H1 (cell line): Measurements from ENCODE around the gene SNX20. TPM values are rescaled to one million over a fixed set of nuclear protein-coding genes. Genes with fewer than 3 reads are reported as not detected.

Experiments
- BCL11A ChIP-seq, 2 experiments: IDR thresholded peaks; one replicate each; pipeline ENCODE4 v1.6.1; 2011; ENCODE audit warnings: low read depth in 2 of 2, low read length in 2 of 2, mild to moderate bottlenecking in 2 of 2
- BRCA1 ChIP-seq: IDR thresholded peaks from 2 replicates; pipeline ENCODE4 v1.6.1; 2012; ENCODE audit warnings: low read depth, low read length, improper control_type of control experiment
- CBX5 ChIP-seq: fragments of 300-800, 300-1000 bp; sonication (generic); IDR thresholded peaks from 2 replicates; pipeline ENCODE4 v1.7.1; 2016; ENCODE audit warnings: antibody characterized with exemption, low read length, low read depth
- CEBPB ChIP-seq: IDR thresholded peaks from 2 replicates; pipeline ENCODE4 v1.6.1; 2012; ENCODE audit warnings: low read depth, low read length
- CHD2 ChIP-seq: IDR thresholded peaks from 2 replicates; pipeline ENCODE4 v1.6.1; 2012; ENCODE audit warnings: low read length, improper control_type of control experiment
- CTCF ChIP-seq, 3 experiments: IDR thresholded peaks; 1 replicate in 2 of 3; 2 replicates in 1 of 3; pipeline versions ENCODE4 v1.5.1 to v1.6.1; 2011; ENCODE audit warnings: low read length in 3 of 3, mild to moderate bottlenecking in 3 of 3, inconsistent platforms in 2 of 3, low read depth in 1 of 3, moderate library complexity in 1 of 3; ENCODE audit not compliant: insufficient read depth in 1 of 3; ENCODE audit errors: control extremely low read depth in 1 of 3
- EP300 ChIP-seq, 2 experiments: IDR thresholded peaks; 1 replicate in 1 of 2; 2 replicates in 1 of 2; pipeline ENCODE4 v1.6.1; 2011 to 2012; ENCODE audit warnings: low read depth in 2 of 2, low read length in 2 of 2, mild to moderate bottlenecking in 2 of 2, borderline replicate concordance in 1 of 2, inconsistent platforms in 1 of 2, moderate library complexity in 1 of 2
- GABPA ChIP-seq: IDR thresholded peaks from 2 replicates; pipeline ENCODE4 v1.6.1; 2011; ENCODE audit warnings: mild to moderate bottlenecking, low read length, moderate library complexity, borderline replicate concordance; ENCODE audit not compliant: insufficient read depth
- GTF2F1 ChIP-seq: IDR thresholded peaks from 2 replicates; pipeline ENCODE4 v1.6.1; 2012; ENCODE audit warnings: low read depth, low read length, improper control_type of control experiment, borderline replicate concordance
- HDAC6 ChIP-seq: IDR thresholded peaks from one replicate; pipeline ENCODE4 v1.7.1; 2012; ENCODE audit warnings: low read depth, mild to moderate bottlenecking, inconsistent platforms, low read length, moderate library complexity
- JUND ChIP-seq: IDR thresholded peaks from 2 replicates; pipeline ENCODE4 v1.6.1; 2011; ENCODE audit warnings: mild to moderate bottlenecking, improper control_type of control experiment, low read length
- MAX ChIP-seq: IDR thresholded peaks from 2 replicates; pipeline ENCODE4 v1.6.1; 2012; ENCODE audit warnings: inconsistent platforms
- POLR2A ChIP-seq, 2 experiments: IDR thresholded peaks; 1 replicate in 1 of 2; 2 replicates in 1 of 2; pipeline ENCODE4 v1.6.1; 2011; ENCODE audit warnings: low read depth in 2 of 2, low read length in 2 of 2, mild to moderate bottlenecking in 2 of 2; ENCODE audit errors: control extremely low read depth in 1 of 2
- RAD21 ChIP-seq, 2 experiments: IDR thresholded peaks in 1 of 2; conservative IDR thresholded peaks in 1 of 2; 2 replicates each; pipeline ENCODE4 v1.6.1; 2011; ENCODE audit warnings: low read depth in 2 of 2, low read length in 2 of 2, improper control_type of control experiment in 1 of 2, inconsistent platforms in 1 of 2, mild to moderate bottlenecking in 1 of 2, moderate library complexity in 1 of 2
- RXRA ChIP-seq: IDR thresholded peaks from 2 replicates; pipeline ENCODE4 v1.6.1; 2011; ENCODE audit warnings: low read depth, mild to moderate bottlenecking, low read length, moderate library complexity; ENCODE audit not compliant: insufficient read depth
- SAP30 ChIP-seq: fragments of 300-600 bp; sonication (generic); IDR thresholded peaks from 2 replicates; pipeline ENCODE4 v1.7.1; 2012; ENCODE audit warnings: low read length, moderate library complexity, mild to moderate bottlenecking, inconsistent platforms; ENCODE audit not compliant: insufficient read depth, insufficient replicate concordance
- SIRT6 ChIP-seq: IDR thresholded peaks from one replicate; pipeline ENCODE4 v1.7.1; 2012; ENCODE audit warnings: low read length, inconsistent platforms
- SP2 ChIP-seq: IDR thresholded peaks from 2 replicates; pipeline ENCODE4 v1.6.1; 2012; ENCODE audit warnings: mild to moderate bottlenecking, low read length, inconsistent platforms
- SRF ChIP-seq: IDR thresholded peaks from 2 replicates; pipeline ENCODE4 v1.6.1; 2011; ENCODE audit warnings: mild to moderate bottlenecking, low read depth, low read length, moderate library complexity
- SUZ12 ChIP-seq: fragments of 200-600 bp; sonication (generic); IDR thresholded peaks from 2 replicates; pipeline ENCODE4 v1.6.1; 2012; ENCODE audit warnings: mild to moderate bottlenecking, inconsistent platforms, low read length, moderate library complexity, mixed read lengths
- TBP ChIP-seq: IDR thresholded peaks from 2 replicates; pipeline ENCODE4 v1.6.1; 2011; ENCODE audit warnings: low read depth, low read length, improper control_type of control experiment
- TEAD4 ChIP-seq: IDR thresholded peaks from 2 replicates; pipeline ENCODE4 v1.6.1; 2012; ENCODE audit warnings: low read depth, low read length, inconsistent platforms, mixed read lengths
- polyA plus RNA-seq, 7 experiments: library from polyadenylated mRNA; depleted of rRNA in 3 of 7; stranded (reverse) in 5 of 7; unstranded in 2 of 7; fragments of >200 nt in 5 of 7; fragments of 200-250 nt in 2 of 7; gene quantifications; 1 replicate in 5 of 7; 2 replicates in 1 of 7; 4 replicates in 1 of 7; pipeline versions ENCODE4 v1.2.1 to v1.2.3, GENCODE V29; 2011 to 2013; ENCODE audit warnings: missing spikeins in 2 of 7, mixed read lengths in 2 of 7
- total RNA-seq: library from RNA; stranded (reverse); fragmentation: NEBNext Ultra II Directional; extraction: Animal tissue kit (Norgen Biotek cat#: 25700); gene quantifications from 2 replicates; pipeline ENCODE4 v1.2.1, GENCODE V29; 2021

Gene SNX20
- total and polyA plus RNA-seq, 2 of the 8 experiments (the other 6 are each of a cell fraction or from before 2014, with no cell fraction given): not detected

- TF ChIP-seq EP300 (IDR thresholded peaks at IDR 0.05; ENCODE audit: borderline replicate concordance in 1 of 2, low read depth in 2 of 2, low read length in 2 of 2) (no peak; a peak in 1 of 3 replicates), HDAC6 (no peak), SUZ12 (no peak), RXRA (no peak), SAP30 (no peak), GABPA (no peak), BRCA1 (no peak), POLR2A (IDR thresholded peaks at IDR 0.05; ENCODE audit: control extremely low read depth in 1 of 2, low read depth in 2 of 2, low read length in 2 of 2) (no peak), SP2 (no peak), JUND (no peak), CBX5 (no peak), BCL11A (IDR thresholded peaks at IDR 0.05; ENCODE audit: low read depth in 2 of 2, low read length in 2 of 2) (no peak), RAD21 (IDR thresholded peaks at IDR 0.05 in 1 of 2, conservative IDR thresholded peaks at IDR 0.05 in 1 of 2; ENCODE audit: low read depth in 2 of 2, low read length in 2 of 2) (peak; percentile 89 to 93), TEAD4 (no peak), SIRT6 (no peak), SRF (no peak), CEBPB (0 out of 2 replicates have a peak, but pooled peaks have one; percentile 27), TBP (no peak; the same call in 1 of the 2 replicates), CTCF (IDR thresholded peaks at IDR 0.05; ENCODE audit: control extremely low read depth in 1 of 3, insufficient read depth in 1 of 3, low read depth in 1 of 3, low read length in 3 of 3) (peak; percentile 73 to 90 (median 75)), MAX (no peak), CHD2 (no peak), GTF2F1 (no peak)
- TF ChIP-seq, all 59 proteins: peak for 7
Measured at GRCh38 chr16:50665128-50665878, 15.8 kb downstream of the SNX20 start (continued).
